Measurements from ENCODE around the gene NDEL1.

DNA sequence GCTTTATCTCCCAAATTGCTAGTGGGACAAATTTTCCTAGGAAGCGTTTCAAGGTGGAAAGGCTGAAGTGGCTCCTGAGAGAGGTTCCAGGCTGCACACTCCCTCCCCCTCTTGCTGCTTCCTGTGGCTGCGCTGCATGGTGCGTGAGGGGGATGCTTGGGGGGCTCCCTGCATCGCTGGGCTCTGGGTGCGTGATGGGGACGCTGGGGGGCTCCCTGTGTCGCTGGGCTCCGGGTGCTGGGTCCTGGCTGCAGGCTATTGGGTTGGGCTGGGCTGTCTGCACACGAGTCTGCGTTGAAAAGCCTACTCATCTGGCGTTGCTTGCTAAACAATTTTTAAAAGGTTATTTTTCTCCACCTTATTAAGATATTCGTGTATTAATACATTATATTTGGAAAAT lies 30.1 kb downstream of the NDEL1 start:
- TF ChIP-seq POLR2A (IDR thresholded peaks at IDR 0.05): no peak
- no peak for TF ChIP-seq POLR2AphosphoS5 (IDR thresholded peaks at IDR 0.05)
- TF ChIP-seq, protein P1, sequence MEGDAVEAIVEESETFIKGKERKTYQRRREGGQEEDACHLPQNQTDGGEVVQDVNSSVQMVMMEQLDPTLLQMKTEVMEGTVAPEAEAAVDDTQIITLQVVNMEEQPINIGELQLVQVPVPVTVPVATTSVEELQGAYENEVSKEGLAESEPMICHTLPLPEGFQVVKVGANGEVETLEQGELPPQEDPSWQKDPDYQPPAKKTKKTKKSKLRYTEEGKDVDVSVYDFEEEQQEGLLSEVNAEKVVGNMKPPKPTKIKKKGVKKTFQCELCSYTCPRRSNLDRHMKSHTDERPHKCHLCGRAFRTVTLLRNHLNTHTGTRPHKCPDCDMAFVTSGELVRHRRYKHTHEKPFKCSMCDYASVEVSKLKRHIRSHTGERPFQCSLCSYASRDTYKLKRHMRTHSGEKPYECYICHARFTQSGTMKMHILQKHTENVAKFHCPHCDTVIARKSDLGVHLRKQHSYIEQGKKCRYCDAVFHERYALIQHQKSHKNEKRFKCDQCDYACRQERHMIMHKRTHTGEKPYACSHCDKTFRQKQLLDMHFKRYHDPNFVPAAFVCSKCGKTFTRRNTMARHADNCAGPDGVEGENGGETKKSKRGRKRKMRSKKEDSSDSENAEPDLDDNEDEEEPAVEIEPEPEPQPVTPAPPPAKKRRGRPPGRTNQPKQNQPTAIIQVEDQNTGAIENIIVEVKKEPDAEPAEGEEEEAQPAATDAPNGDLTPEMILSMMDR (IDR thresholded peaks at IDR 0.05 in 8 of 11, conservative IDR thresholded peaks at IDR 0.05 in 3 of 11): no peak

Data from spleen (tissue), 7 donors.